GM23248 (cell line): ENCODE data around the gene STXBP6. TPM values are rescaled to one million over a fixed set of nuclear protein-coding genes. Genes with fewer than 3 reads are reported as not detected.

Experiments used
- DNase-seq: peaks from one replicate; pipeline ENCODE4 v3.0.0-alpha.2; 2015
- H2AFZ ChIP-seq: fragments of 200-600 bp; sonication (generic); 2 replicates; pipeline ENCODE4 v1.6.1; 2016; ENCODE audit warnings: antibody characterized with exemption
- H3F3A ChIP-seq: fragments of 200-600 bp; sonication (generic); 2 replicates; pipeline ENCODE4 v1.6.1; 2016; ENCODE audit warnings: mild to moderate bottlenecking, antibody characterized with exemption, mixed run types; ENCODE audit not compliant: insufficient read depth
- H3K27ac ChIP-seq: fragments of 200-600 bp; sonication (generic); 2 replicates; pipeline ENCODE4 v1.5.1; 2016; ENCODE audit warnings: mild to moderate bottlenecking
- H3K27me3 ChIP-seq: fragments of 200-600 bp; sonication (generic); replicated peaks from 2 replicates; pipeline ENCODE4 v1.6.1; 2016; ENCODE audit warnings: mild to moderate bottlenecking; ENCODE audit not compliant: insufficient read depth
- H3K36me3 ChIP-seq: fragments of 200-600 bp; sonication (generic); 2 replicates; pipeline ENCODE4 v1.6.1; 2016; ENCODE audit warnings: low read depth, mild to moderate bottlenecking
- H3K4me1 ChIP-seq: fragments of 200-600 bp; sonication (generic); 2 replicates; pipeline ENCODE4 v1.6.1; 2016; ENCODE audit warnings: mild to moderate bottlenecking; ENCODE audit not compliant: insufficient read depth
- H3K4me2 ChIP-seq: fragments of 200-600 bp; sonication (generic); one replicate; pipeline ENCODE4 v1.6.1; 2016; ENCODE audit warnings: mild to moderate bottlenecking; ENCODE audit not compliant: unreplicated experiment
- H3K4me3 ChIP-seq: fragments of 200-600 bp; sonication (generic); 2 replicates; pipeline ENCODE4 v1.5.1; 2016; ENCODE audit warnings: mild to moderate bottlenecking
- H3K79me2 ChIP-seq: fragments of 200-600 bp; sonication (generic); 2 replicates; pipeline ENCODE4 v1.6.1; 2016; ENCODE audit warnings: mild to moderate bottlenecking; ENCODE audit not compliant: insufficient read depth
- H3K9ac ChIP-seq: fragments of 200-600 bp; sonication (generic); 2 replicates; pipeline ENCODE4 v1.6.1; 2016; ENCODE audit warnings: mild to moderate bottlenecking
- H3K9me2 ChIP-seq: fragments of 200-600 bp; sonication (generic); 2 replicates; pipeline ENCODE4 v1.6.1; 2016; ENCODE audit warnings: mixed run types, mild to moderate bottlenecking, moderate library complexity; ENCODE audit not compliant: insufficient read depth
- H3K9me3 ChIP-seq: fragments of 200-600 bp; sonication (generic); one replicate; pipeline ENCODE4 v1.6.1; 2017; ENCODE audit warnings: low read depth
- H4K20me1 ChIP-seq: fragments of 200-600 bp; sonication (generic); 2 replicates; pipeline ENCODE4 v1.6.0; 2016; ENCODE audit not compliant: insufficient read depth
- EZH2 ChIP-seq: fragments of 200-600 bp; sonication (generic); IDR thresholded peaks from 2 replicates; pipeline ENCODE4 v1.6.1; 2018; ENCODE audit warnings: antibody characterized with exemption, mild to moderate bottlenecking; ENCODE audit not compliant: insufficient read depth, poor library complexity, severe bottlenecking
- EZH2phosphoT487 ChIP-seq: fragments of 200-600 bp; sonication (generic); IDR thresholded peaks from 2 replicates; pipeline ENCODE4 v1.6.1; 2018; ENCODE audit warnings: antibody characterized with exemption, moderate library complexity, mild to moderate bottlenecking, low read depth; ENCODE audit not compliant: insufficient read depth
- WGBS, 2 experiments: methylation state at CpG; one replicate each; pipeline ENCODE4 v1.1.6; 2015 to 2017; ENCODE audit warnings: low lambda C conversion rate in 2 of 2, low coverage in 1 of 2; ENCODE audit errors: missing lambda C conversion rate in 2 of 2; 5-methylcytosine and 5-hydroxymethylcytosine counted together
- in situ Hi-C: fragments of 300-500 bp; cut with MboI; formaldehyde crosslinking; loops from 2 replicates; pipeline ENCODE4 v1.15.0; 2020
- polyA plus RNA-seq: library from polyadenylated mRNA; unstranded; fragments of >200 nt; fragmentation: Nextera tagmentation; extraction: Ambion mirVana; gene quantifications from 2 replicates; pipeline ENCODE4 v1.2.1, GENCODE V29; 2016
- total RNA-seq: library from RNA; depleted of rRNA; stranded (reverse); fragments of >200 nt; shearing (Covaris generic); gene quantifications from 2 replicates; pipeline ENCODE4 v1.2.3, GENCODE V29; 2014

STXBP6 gene
- total and polyA plus RNA-seq, 2 experiments from 2014 or later = 13.9 to 19.6 TPM

GRCh38 chr14:24943024-24943423 is 106.9 kb downstream of the STXBP6 start:
- Histone ChIP-seq H3K9me3 (no peaks in the 10 kb centered on the region), H3K9ac (peak overlapping the region; percentile 48), H3F3A (peaks cover 19% of the 10 kb centered on the region), H3K4me3 (peak overlapping the region; percentile 44), H3K9me2 (no peaks in the 10 kb centered on the region), H3K79me2 (peaks cover 22% of the 10 kb centered on the region; the same call in 1 of the 2 replicates), H4K20me1 (no peaks in the 10 kb centered on the region), H3K27ac (peak overlapping the region; percentile 73), H3K4me1 (peaks cover 17% of the 10 kb centered on the region), H3K27me3 (no peaks in the 10 kb centered on the region), H3K4me2 (peak overlapping the region; percentile 77), H3K36me3 (no peaks in the 10 kb centered on the region), H2AFZ (peak overlapping the region; percentile 71; the same call in 1 of the 2 replicates)
- peak; percentile 83 for DNase-seq
- WGBS, 2 experiments = 14 to 16% methylated on average over 3 of the region's 3 CpGs
- TF ChIP-seq EZH2 = no peak
- no peak for TF ChIP-seq EZH2phosphoT487
- in situ Hi-C loops = no loop called here

DNA sequence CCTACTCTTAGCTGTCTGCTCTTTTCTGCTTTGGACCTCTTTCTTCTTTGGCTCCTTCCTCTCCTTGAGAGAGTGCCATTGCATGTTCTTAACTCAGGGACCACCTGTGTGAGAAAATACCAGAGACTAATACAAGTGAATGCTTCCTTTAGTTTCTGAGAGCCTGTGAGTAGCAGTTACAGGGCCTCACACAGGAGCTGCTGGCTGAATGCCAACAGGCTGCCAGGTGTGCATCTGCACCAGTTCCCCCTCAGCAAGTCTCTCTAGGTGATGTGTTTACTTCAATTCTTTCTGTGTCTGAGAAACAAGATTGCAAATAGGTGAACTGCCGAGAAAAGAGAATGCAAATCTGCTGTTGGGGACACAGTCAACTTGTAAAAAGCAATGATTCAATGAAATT is 108.2 kb downstream of the STXBP6 start:
- TF ChIP-seq EZH2 = no peak
- WGBS, 2 experiments = 81 to 96% methylated on average over 1 of the region's 1 CpG
- no peak overlapping the region for H3K4me3 ChIP-seq
- H3F3A ChIP-seq = peaks cover 19% of the 10 kb centered on the region
- peaks cover 15% of the 10 kb centered on the region; the same call in 1 of the 2 replicates for H3K79me2 ChIP-seq
- H3K9ac ChIP-seq = no peak overlapping the region
- H3K9me3 ChIP-seq = no peaks in the 10 kb centered on the region
- H3K9me2 ChIP-seq = no peaks in the 10 kb centered on the region
- H4K20me1 ChIP-seq = no peaks in the 10 kb centered on the region
- H3K4me2 ChIP-seq = no peak overlapping the region
- H3K36me3 ChIP-seq = no peaks in the 10 kb centered on the region
- peaks cover 17% of the 10 kb centered on the region for H3K4me1 ChIP-seq
- H2AFZ ChIP-seq = no peak overlapping the region
- in situ Hi-C loops = no loop called here
- H3K27me3 ChIP-seq = no peaks in the 10 kb centered on the region
- H3K27ac ChIP-seq = no peak overlapping the region
- no peak for DNase-seq

GRCh38 chr14:24940213-24940783 is 109.6 kb downstream of the STXBP6 start:
- peaks cover 19% of the 10 kb centered on the region for H3F3A ChIP-seq
- H3K4me1 ChIP-seq = peaks cover 17% of the 10 kb centered on the region
- DNase-seq = no peak
- H3K9me3 ChIP-seq = no peaks in the 10 kb centered on the region
- H3K4me3 ChIP-seq = no peak overlapping the region
- in situ Hi-C loops = no loop called here
- TF ChIP-seq EZH2 (no peak), EZH2phosphoT487 (no peak)
- no peaks in the 10 kb centered on the region for H4K20me1 ChIP-seq
- 89 to 95% methylated on average over 5 of the region's 5 CpGs for WGBS, 2 experiments
- H3K4me2 ChIP-seq = no peak overlapping the region
- H3K79me2 ChIP-seq = 0 out of 2 replicates have a peak, but pooled peaks cover 4% of the 10 kb centered on the region
- H2AFZ ChIP-seq = no peak overlapping the region
- no peaks in the 10 kb centered on the region for H3K27me3 ChIP-seq
- H3K9me2 ChIP-seq = no peaks in the 10 kb centered on the region
- H3K9ac ChIP-seq = no peak overlapping the region
- H3K36me3 ChIP-seq = no peaks in the 10 kb centered on the region
- H3K27ac ChIP-seq = no peak overlapping the region

DNA sequence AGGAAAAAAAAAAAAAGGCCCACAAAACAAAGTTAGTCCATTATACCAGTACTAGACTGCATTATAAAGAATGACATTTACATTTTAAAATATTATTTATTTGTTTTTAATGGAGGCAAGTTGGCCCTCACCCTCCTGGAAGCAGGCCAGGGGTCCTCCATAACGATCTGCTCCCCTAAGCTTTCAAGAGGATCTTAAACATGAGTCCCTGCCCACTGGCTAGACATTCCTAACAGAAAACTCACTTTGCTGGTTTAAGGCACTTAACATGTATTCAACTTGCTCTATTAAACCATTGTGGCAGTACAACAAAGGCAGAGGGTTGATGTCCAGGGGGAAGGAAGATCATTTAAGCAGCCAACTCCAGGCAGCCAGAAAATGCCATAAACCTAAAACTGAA is 111.4 kb downstream of the STXBP6 start:
- Histone ChIP-seq H4K20me1 (no peaks in the 10 kb centered on the region), H3K9me3 (no peaks in the 10 kb centered on the region), H3K4me1 (peaks cover 16% of the 10 kb centered on the region), H3K27ac (no peak overlapping the region), H3K36me3 (no peaks in the 10 kb centered on the region), H3K9ac (no peak overlapping the region), H3K79me2 (peaks cover 4% of the 10 kb centered on the region; the same call in 1 of the 2 replicates), H3K9me2 (no peaks in the 10 kb centered on the region), H2AFZ (no peak overlapping the region), H3F3A (peaks cover 15% of the 10 kb centered on the region), H3K4me3 (no peak overlapping the region), H3K27me3 (no peaks in the 10 kb centered on the region), H3K4me2 (no peak overlapping the region)
- DNase-seq = no peak
- in situ Hi-C loops = no loop called here
- 80 to 91% methylated on average over 1 of the region's 1 CpG for WGBS, 2 experiments
- no peak for TF ChIP-seq EZH2phosphoT487
- no peak for TF ChIP-seq EZH2
